Measurements from ENCODE around the gene TRIM50.
"Not testable (repeated sequence)": the region's sequence is repeated elsewhere in the genome, so short reads cannot be mapped to it uniquely, and the experiment has no call there.

Gene TRIM50

DNA sequence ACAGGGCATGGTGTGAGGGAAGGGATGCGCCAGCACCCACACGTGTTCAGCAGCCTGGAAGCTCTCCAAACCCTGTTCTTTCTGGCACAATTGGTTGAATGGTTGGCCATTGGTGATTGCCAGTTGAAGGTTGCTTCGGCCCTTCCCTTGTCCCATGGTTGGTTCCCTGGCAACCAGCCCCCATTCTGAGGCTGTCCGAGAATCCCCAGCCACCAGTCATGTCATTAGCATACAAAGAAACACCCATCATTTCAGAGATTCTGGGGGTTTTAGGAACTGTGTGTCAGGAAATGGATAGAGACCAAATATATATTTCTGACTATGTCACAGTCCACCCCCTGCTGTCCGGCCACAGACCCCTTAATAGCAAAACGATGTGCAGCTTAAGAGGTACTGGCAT is 21.9 kb upstream of the TRIM50 start:
- no peak for DNase-seq

DNA sequence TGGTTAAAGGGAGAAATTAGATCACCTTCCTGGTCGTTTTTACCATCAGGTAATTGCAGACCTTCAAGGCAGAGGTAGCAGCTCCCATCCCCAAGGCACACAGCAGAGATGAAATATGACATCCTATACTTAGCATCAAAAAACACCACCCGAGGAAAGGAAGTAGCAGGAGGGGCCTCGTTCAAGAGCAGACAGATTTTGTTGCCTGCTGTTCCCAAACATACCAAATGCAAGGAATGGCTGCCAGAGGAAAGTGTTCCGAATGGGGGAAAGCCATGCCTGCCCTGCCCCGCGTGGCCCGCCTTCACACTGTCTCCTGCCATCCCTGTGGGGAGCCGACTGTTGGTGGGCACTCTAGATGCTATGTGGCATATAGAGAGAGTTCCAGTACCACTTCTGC is 18.1 kb upstream of the TRIM50 start:
- DNase-seq: no peak

DNA sequence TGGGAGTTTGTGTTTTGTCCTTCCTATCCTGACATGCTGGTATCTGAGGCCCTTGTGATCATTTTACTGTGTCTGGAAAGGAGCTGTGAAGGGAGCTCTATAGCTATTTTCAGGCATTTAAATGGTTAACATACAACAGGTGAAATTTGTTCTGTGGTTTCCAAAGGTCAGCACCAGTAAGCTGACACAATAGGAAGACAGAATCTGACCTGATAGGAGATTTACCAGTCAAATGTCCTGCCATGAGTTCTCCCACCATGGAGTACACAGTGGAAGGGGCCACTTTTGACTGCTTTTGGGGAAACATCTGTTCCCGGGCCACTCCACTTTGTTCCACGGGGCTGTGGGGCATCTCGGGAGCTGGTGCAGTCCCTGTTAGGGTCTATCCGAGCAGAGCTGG is 17.7 kb upstream of the TRIM50 start:
- no peak for DNase-seq

DNA sequence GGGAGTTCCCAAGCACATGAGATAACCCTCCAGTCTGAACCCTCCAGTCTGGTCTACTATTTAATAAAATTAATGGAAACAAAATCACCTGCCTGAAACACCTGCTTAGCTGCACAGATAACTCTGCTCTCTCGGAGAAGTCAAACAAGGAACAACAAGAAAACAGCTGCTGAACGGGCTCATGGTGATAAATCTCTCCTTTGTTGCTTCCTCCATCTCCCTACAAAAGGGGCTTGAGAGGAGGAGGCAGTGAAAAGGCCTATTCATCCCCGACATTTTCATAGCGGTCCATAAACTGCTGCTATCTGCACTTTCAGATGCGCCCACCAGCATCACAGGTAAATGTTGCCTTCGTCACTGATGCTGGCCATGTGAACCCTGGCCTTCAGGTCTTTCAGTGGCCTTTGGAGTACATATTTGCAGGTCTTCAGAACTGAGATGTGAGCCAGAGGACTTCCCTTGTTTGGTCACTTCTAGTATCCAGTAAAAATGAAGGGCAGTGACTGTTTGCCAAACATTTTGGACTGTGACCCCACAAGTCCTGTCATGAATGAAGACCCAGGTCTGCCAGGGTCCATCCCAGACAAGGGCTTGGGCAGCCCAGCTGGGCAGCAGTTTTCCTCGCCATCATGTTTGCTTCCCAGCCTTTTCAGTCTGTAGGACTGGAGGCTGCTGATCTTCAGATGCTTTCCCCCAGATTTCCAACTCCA is 15.9 kb upstream of the TRIM50 start:
- DNase-seq: no peak

DNA sequence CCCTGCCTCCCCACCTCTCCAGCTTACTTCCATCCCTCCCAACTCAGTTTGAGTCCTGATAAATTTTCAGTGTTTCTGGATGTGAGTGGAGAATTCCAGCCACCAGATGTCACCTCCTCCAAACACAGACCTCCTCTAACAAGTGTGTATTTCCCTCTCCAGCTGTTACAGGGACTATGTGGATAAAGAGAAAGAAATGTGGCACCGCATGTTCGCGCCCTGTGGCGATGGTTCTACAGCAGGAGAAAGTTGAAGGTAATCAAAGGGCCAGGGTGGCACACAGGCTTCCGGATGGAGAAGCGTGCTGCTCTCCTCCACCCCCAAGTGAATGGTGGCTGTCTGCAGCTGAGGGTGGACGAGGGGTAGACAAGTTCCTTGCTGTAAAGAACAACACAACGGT is 14.8 kb upstream of the TRIM50 start:
- no peak for DNase-seq

DNA sequence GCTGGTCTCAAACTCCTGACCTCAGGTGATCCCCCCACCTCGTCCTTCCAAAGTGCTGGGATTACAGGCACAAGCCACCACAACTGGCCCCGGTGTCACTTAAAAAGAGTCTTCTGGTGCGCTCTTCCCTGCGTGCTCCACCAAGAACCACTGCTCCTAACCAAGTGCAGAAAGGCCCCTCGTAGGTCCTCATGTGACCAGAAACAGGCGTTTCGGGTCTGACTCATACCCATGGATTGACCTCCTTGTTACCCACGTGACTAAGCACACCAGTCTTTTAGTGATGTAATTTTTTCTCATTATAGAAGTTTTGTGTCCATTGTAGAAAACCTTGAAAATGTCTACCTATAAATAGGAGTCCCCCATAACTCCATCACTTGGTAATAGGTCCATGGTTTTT is 14.0 kb upstream of the TRIM50 start:
- no peak for DNase-seq

DNA sequence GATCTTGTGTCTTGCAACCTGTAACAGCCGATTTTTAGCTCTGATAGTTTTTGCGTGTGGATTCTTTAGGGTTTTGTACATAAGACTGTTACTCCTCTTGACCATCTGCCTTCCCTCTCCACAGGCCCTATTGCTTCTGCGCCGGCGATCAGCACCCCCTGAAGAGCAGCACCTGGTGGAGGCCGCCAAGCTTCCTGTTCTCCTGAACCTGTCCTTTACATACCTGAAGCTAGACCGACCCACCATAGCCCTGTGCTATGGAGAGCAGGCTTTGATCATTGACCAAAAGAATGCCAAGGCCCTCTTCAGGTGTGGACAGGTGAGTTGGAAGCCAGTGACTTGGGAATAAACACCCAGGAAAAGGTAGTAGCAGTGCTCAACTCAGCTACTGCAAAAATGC is 12.6 kb upstream of the TRIM50 start:
- no peak for DNase-seq

DNA sequence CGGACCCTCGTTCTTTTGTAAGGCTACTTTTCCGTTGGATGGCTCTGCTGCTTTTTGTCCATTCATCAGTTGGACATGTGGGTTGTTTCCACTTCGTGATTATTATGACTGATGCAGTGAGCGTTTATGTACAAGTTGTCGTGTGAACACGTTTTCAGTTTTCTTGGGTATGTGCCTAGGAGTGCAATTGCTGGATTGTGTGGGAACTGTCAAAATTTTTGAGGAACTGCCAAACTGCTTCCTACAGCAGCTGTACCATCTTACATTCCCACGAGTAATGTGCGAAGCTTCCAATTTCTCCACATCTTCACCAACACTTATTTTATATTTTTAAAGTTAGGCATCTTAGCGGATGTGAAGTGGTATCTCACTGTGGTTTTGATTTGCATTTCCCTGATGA is 10.4 kb upstream of the TRIM50 start:
- DNase-seq: no peak

DNA sequence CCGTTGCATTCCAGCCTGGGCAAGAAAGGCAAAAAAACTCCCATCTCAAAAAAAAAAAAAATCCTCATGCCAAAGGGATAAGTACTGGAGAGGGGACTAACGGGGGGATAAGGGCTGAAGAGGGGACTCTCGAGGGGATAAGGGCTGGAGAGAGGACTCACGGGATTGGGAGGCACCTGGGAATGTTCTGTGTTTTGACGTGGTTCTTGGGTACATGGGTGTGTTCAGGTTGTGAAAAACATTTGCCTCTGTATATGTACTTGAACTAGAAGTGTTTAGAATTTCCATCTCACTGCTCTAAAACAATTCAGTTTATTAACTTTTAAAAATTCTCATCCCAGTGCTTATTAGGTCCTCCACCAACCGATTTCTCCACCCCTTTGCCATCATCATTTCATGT is 4.6 kb upstream of the TRIM50 start:
- DNase-seq: no peak

DNA sequence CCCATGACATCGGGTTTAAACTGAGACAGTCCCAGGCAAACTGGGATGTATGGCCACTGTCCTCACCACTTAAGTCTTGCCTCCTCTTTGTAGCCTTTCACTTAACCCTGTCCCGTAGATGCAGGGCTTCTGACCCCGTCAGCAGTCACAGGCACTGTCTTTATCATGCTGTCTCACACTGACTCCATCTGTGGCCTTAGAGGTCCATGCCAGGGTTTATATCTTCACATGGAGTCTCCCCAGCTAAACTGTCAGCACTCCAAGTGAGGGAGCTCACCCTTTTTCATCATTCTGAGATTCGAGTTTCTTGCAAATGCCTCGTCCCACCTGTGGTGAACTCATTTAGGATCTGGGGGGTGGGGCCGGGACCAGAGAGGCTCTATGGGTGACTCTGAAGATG is 2.9 kb upstream of the TRIM50 start:
- no peak for DNase-seq

DNA sequence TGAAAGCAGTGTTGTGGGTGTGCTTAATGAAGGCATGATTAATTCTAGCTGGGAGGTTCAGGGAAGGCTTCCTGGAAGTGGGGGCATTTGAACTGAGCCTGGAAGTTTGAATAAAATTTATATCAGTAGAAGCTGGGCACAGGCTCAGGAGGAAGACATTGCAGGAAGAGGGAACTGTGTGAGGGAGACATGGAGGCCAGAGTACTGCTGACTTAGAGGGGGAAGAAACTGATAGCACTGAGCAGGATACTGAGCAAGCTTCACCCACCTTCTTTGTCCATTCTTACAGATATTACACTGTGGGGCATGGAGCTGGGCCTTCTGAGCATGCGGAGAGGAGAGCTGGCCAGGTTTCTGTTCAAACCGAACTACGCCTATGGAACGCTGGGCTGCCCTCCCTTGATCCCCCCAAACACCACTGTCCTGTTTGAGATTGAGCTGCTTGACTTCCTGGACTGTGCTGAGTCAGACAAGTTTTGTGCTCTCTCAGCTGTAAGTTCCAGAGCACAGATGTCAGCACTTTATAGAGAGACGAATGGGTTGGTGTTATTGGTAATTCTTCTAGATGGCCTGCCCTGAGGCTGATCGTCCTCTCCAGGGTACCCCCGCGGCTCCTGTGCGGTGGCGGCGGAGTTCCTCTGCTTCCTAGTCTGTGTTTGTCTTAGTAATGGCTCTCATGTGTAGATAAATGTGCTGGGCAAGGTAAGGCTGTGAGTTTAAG is 2.1 kb upstream of the TRIM50 start:
- DNase-seq: no peak

DNA sequence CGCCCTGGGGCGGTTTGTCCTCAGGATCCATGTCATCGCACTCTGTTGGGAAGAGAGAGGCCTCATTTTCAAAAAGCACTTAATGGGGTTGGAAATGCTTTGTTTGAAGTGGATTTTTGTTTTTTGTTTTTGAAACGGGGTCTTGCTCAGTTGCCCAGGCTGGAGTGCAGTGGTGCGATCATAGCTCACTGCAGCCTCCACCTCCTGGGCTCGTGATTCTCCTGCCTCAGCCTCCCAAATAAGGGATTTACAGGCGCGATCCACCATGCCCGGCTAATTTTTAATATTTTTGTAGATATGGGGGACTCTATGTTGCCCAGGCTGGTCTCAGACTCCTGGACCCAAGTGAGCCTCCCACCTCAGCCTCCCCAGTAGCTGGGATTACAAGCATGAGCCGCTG is 814 bp upstream of the TRIM50 start:
- DNase-seq: no peak

DNA sequence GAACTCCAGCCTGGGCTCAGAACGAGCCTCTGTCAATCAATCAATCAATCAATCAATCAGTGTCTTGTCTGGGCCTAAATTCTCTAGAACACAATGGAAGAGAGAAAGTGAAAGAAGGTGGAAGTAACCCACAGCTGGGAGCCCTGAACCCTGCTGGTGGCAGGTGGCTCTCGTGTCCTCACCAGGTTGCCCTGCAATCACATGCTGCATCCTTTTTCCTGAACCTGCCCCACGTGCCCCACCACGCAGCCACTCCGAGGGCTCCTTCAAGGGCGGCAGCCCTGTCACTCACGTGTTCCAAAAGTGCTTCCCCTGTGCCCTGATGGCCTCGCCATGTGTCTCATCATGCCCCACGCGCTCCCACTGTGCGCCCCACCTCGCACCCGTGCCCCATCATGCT is 433 bp downstream of the TRIM50 start:
- not testable (repeated sequence) for DNase-seq

DNA sequence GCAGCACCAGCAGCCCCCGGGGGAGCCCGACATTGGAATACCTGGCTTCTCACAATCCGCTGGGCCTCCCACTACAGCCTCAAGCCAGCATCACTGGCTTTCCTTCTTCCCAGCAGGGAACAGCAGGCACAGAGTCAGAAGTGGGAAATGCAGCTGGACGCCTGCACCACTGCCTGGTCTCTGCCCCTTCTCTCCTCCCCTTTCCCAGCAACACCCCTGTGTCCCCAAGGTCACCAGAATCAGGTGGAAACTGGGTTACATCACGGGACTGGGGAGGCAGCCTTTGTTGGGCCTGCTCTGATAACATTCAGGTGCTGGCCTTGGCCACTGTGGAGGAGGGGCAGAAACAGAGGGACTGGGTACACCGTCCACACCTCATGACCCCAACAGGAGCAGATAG is 2.5 kb downstream of the TRIM50 start:
- DNase-seq: not testable (repeated sequence)

DNA sequence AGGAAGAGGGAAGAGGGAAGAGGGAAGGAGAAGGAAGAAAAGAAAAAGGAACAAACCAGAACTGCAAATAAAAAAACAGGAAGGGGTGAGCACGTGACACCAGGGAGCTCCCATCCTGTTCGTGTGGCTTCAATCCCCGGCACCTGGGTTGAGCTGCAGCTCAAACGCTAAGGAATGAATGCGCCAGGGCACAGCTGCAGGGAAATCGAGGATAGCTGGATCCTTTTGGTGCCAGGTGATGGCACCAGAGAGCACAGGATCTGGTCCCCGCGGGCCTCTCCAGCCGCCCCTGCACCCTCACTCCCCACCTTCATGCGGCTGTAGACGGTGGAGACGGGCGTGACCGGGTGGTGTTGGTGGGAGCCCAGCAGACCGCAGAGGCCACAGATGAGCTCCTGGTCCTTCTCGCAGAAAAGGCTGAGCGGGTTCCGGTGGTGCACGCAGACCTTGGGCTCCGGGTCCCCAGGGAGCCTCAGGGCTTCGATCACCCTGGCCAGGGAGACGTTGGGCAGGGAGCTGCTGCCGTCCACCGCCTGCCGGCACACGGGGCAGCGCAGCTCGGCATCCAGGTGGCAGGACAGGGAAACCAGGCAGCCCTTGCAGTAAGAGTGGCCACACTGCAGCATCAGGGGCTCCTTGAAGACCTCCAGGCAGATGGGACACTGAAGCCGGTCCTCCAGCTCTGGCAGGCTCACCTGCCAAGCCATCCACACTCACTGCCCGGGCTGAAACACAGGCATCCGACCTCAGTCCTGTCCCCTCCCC is 3.6 kb downstream of the TRIM50 start:
- not testable (repeated sequence) for DNase-seq

DNA sequence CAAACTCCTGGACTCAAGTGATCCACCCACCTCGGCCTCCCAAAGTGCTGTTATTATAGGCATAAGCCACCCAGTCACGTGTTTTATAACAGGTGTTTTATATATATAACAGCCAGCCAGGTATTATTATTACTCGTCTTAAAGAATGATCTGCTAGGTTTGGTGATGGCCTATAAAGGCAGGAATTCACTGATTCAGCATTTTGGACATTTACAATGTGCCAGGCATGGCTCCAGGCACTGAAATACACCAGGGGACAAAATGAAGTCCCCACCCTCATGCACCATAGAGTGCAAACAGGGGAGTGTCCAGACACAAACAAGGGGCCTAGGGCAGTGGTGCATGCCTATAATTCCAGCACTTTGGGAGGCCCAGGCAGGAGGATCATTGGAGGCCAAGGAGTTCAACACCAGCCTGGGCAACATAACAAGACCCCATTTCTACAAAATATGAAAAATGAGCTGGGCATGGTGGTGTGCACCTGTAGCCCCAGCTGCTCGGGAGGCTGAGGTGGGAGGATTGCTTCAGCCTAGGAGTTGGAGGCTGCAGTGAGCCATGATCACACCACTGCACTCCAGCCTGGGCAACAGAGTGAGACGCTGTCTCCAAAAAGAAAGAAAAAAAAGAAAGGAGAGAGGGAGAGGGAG is 4.3 kb downstream of the TRIM50 start:
- not testable (repeated sequence) for DNase-seq

DNA sequence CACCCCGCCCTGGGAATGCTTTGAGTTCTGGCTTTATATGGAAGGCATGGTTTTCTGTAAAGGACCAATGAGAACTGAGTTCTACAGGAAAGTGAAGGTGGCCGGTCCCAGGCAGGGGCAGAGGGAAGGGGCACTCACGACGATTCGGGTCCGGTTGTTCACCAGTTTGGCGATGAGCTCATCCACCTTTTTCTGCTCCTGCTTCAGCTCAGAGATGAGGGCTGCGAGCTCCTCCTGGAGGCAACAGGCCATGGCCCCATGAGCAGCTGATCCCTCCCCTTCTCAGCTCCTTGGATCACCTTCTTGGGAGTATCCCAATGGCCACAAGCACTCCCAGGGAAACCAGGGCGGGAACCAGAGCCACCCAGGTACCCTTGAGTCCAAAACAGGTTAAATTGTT is 7.9 kb downstream of the TRIM50 start:
- not testable (repeated sequence) for DNase-seq

DNA sequence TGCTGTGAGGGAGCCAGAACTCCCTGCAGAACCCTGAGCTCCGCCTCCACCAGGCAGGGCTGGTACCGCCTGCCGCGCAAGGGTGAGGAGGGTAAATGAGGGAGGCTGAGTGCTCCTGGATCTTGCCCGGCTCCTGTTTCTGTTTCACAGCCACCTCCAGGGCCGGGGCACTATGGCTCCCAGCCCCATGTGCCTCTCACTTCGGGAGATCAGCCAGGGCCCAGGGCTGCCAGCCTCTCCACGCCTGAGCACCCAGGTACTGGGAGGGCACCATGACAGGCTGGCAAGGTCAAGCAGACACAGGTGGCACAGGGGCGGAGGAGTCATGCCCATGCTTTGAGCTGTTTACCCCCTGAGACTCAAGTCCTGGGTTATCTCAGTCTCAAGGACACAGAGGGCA is 8.3 kb downstream of the TRIM50 start:
- not testable (repeated sequence) for DNase-seq

DNA sequence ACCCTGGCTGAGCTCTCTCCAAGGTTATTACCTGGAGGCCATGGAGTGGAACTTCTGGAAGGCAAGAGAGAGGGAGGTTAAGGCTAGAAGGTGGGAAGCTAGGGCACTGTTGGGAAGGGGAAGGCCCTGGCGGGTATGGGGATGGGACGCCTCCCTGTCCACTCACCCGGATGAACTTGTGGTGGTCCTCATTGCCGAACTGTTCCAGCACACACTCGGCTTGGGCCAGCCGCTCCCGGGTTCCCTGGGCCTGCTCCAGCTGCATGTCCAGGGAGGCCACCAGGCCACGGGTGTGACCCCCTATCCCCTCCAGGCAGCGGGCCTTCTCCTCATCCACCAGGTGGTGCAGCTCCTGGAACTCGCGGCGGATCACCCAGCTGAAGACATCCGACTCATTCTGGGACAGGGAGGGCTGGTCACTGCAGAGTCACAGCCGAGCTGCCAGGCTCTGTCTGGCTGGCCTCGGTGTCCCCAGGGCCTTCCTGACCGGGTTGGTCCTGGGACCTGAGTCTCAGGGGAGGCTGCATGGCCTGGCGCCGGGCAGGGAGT is 9.2 kb downstream of the TRIM50 start:
- not testable (repeated sequence) for DNase-seq

DNA sequence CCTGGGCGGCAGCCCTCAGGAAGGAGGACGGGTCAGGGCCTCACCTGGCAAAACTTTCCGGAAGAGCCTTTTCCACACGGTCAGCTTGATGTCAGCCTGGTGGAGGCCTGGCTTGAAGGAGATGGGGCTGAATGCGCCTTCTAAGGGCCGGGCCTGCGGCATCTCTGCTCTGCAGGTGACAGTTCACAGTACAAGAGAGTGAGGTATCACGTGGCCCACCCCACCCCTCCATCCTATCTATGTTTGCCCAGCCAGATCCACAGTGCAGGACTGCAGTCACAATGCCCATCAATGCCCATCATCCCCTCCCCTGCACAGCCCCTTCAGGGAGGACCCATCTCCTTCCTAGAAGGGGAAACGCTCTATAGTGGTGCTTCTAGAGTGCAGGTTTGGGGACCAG is 11.4 kb downstream of the TRIM50 start:
- DNase-seq: no peak

DNA sequence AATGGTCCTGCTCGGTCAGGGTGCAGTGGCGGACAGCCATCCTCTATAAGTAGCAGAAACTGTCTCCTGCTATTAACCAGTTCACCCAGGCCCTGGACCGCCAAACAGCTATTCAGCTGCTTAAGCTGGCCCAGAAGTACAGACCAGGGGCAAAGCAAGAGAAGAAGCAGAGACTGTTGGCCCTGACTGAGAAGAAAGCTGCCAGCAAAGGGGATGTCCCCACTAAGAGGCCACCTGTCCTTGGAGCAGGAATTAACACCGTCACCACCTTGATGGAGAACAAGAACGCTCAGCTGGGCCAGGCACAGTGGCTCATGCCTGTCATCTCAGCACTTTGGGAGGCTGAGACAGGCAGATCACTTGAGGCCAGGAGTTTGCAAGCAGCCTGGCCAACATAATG is 13.6 kb downstream of the TRIM50 start:
- DNase-seq: no peak

DNA sequence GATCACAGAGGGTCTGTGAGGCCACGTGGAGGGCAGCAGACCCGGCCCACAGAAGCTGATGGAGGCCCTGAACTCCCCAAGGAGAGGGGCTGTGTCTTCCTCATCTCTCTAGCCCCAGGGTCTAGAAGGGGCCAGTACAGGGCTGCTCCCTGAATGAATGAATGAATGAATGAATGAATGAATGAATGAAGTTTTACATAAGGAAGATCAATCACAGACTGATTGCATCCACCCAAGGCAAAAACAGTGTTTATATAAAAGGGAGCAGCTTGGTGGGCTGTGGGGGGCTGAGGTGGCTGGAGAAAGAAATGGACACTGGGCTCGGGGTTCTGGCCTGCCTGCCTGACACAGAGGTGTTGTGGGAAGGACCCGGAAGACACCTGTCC is 14.4 kb downstream of the TRIM50 start:
- DNase-seq: no peak

DNA sequence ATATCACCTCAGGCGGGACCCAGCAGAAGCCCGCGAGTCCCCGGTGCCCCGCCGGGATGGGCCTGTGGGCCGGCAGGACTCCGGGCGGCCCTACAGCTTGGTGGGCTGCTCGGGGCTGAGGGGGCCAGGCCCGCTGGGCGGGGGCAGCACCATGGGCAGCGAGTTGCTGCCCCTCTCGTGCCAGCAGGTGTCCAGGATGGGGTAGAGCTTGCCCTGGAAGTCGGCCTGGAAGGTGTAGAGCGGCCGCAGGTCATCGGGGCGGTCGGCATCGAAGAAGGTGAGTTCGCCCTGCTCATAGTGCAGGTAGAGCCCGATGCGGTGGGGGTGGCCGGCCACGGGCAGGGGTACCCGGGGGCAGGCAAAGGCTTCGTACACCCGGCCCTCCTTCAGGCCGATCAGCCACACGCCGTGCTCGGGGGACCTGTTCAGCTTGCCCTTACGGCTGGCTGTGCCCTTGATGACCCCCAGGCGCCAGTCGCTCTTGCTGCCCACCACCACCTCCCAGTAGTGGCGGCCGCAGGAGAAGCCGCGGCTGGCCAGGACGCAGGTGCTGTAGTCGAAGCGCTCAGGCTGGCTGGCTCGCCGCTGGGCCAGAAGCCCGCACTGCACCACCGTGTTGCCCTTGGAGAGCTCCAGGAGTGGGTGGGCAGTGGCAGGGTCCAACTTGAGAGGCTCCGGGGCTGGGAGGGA is 14.9 kb downstream of the TRIM50 start:
- DNase-seq: no peak
